GM18526 (cell line): ENCODE data around the gene SPEM2.

Experiments
- POLR2A ChIP-seq: IDR thresholded peaks from 3 replicates; pipeline ENCODE4 v1.6.1; 2011; ENCODE audit not compliant: insufficient read length; ENCODE audit errors: extremely low read depth

Gene SPEM2

GRCh38 chr17:7425316-7425715, at the start of gene SPEM2:
Gene SPEM2 (plus strand): TSS chr17:7425616. CDS start chr17:7425689, 73 bp downstream.
- TF ChIP-seq POLR2A: no peak

- TF ChIP-seq POLR2A: no peak
Measured at GRCh38 chr17:7379134-7379533, 46.3 kb upstream of the SPEM2 start.

- no peak for TF ChIP-seq POLR2A
Measured at GRCh38 chr17:7380321-7380720, 45.1 kb upstream of the SPEM2 start.

- TF ChIP-seq POLR2A: no peak
Measured at GRCh38 chr17:7380855-7381683, 44.3 kb upstream of the SPEM2 start, which contains the start of gene TNK1. Gene TNK1 (plus strand): TSS chr17:7381089. CDS start chr17:7382927, 1,838 bp downstream.

GRCh38 chr17:7382901-7383300, 42.5 kb upstream of the SPEM2 start:
- TF ChIP-seq POLR2A: no peak

GRCh38 chr17:7383371-7383741, 42.1 kb upstream of the SPEM2 start:
- no peak for TF ChIP-seq POLR2A

- TF ChIP-seq POLR2A: peak; percentile 45
Measured at GRCh38 chr17:7383742-7384488, 41.5 kb upstream of the SPEM2 start.

- no peak for TF ChIP-seq POLR2A
Measured at GRCh38 chr17:7384489-7385081, 40.8 kb upstream of the SPEM2 start.

- TF ChIP-seq POLR2A: no peak
Measured at GRCh38 chr17:7388856-7389255, 36.6 kb upstream of the SPEM2 start.

GRCh38 chr17:7389924-7390910, 35.2 kb upstream of the SPEM2 start:
- TF ChIP-seq POLR2A: no peak

GRCh38 chr17:7391307-7391706, 34.1 kb upstream of the SPEM2 start:
- TF ChIP-seq POLR2A: no peak

- no peak for TF ChIP-seq POLR2A
Measured at GRCh38 chr17:7392696-7393612, 32.5 kb upstream of the SPEM2 start.

- peak; percentile 42 for TF ChIP-seq POLR2A
Measured at GRCh38 chr17:7393613-7394451, 31.6 kb upstream of the SPEM2 start.
